Stimulated activated CD8-positive, alpha-beta memory T cell treated with anti-CD3 and anti-CD28 coated beads, Interleukin-7, amount 100 ng/mL, for 48 hours (primary cell): ENCODE results near the gene TMA7B.
A peak's percentile ranks its signal among the peaks of the same experiment; 100 is the strongest.
"Not testable (repeated sequence)": the region's sequence is repeated elsewhere in the genome, so short reads cannot be mapped to it uniquely, and the experiment has no call there.

Source experiments
- DNase-seq, 2 donors: peaks; one replicate each; pipeline ENCODE4 v3.0.0-alpha.2; 2020; ENCODE audit warnings: low read depth in 1 of 2; ENCODE audit errors: extremely low read depth in 1 of 2

Gene TMA7B

GRCh38 chr22:39979048-39979447, 18.9 kb downstream of the TMA7B start:
- no peak for DNase-seq

GRCh38 chr22:39979458-39979857, 19.3 kb downstream of the TMA7B start:
- DNase-seq = no peak

- DNase-seq = no peak
Measured at GRCh38 chr22:39980596-39980995, 20.4 kb downstream of the TMA7B start.

- no peak for DNase-seq
Measured at GRCh38 chr22:39983346-39983745, 23.1 kb downstream of the TMA7B start.

GRCh38 chr22:39984006-39984405, 23.8 kb downstream of the TMA7B start:
- DNase-seq = no peak

GRCh38 chr22:39984746-39985145, 24.5 kb downstream of the TMA7B start:
- no peak for DNase-seq

- DNase-seq = peak in 1 of 2 donors; percentile 32
Measured at GRCh38 chr22:39985383-39986035, 25.3 kb downstream of the TMA7B start.

- DNase-seq = no peak
Measured at GRCh38 chr22:39988386-39989114, 28.4 kb downstream of the TMA7B start.

- no peak for DNase-seq
Measured at GRCh38 chr22:39989633-39990032, 29.4 kb downstream of the TMA7B start.

GRCh38 chr22:39990686-39991085, 30.5 kb downstream of the TMA7B start:
- DNase-seq = no peak

- DNase-seq = no peak
Measured at GRCh38 chr22:39991159-39991860, 31.1 kb downstream of the TMA7B start.

GRCh38 chr22:39992088-39992826, 32.1 kb downstream of the TMA7B start:
- DNase-seq = no peak

GRCh38 chr22:39992894-39993293, 32.7 kb downstream of the TMA7B start:
- not testable (repeated sequence) for DNase-seq

GRCh38 chr22:39994041-39994565, 33.9 kb downstream of the TMA7B start:
- DNase-seq = no peak

- no peak for DNase-seq
Measured at GRCh38 chr22:39994566-39995392, 34.6 kb downstream of the TMA7B start, which contains the start of gene FAM83F. FAM83F (plus strand) TSS chr22:39994954; CDS start chr22:39995043, 89 bp downstream.

- no peak for DNase-seq
Measured at GRCh38 chr22:39995393-39996252, 35.4 kb downstream of the TMA7B start.

GRCh38 chr22:39996732-39997131, 36.5 kb downstream of the TMA7B start:
- no peak for DNase-seq

GRCh38 chr22:39997421-39997820, 37.2 kb downstream of the TMA7B start:
- DNase-seq = no peak
